DOHH2 (cell line): ENCODE data around the gene GRIA2.

Experiments used
- H3F3A ChIP-seq: fragments of 200-600 bp; sonication (generic), shearing (Covaris generic); 2 replicates; pipeline ENCODE4 v1.6.0; 2016; ENCODE audit warnings: antibody characterized with exemption, mild to moderate bottlenecking; ENCODE audit not compliant: control insufficient read depth, insufficient read depth
- H3K27ac ChIP-seq: fragments of 200-600 bp; sonication (generic); 2 replicates; pipeline ENCODE4 v1.5.1; 2014; ENCODE audit warnings: low read depth, mild to moderate bottlenecking, low read length, moderate library complexity
- H3K27me3 ChIP-seq: fragments of 200-600 bp; sonication (generic); 2 replicates; pipeline ENCODE4 v1.6.1; 2014; ENCODE audit warnings: mild to moderate bottlenecking, low read length, mixed read lengths; ENCODE audit not compliant: control insufficient read depth
- H3K36me3 ChIP-seq: fragments of 200-600 bp; sonication (generic); 2 replicates; pipeline ENCODE4 v1.6.1; 2014; ENCODE audit warnings: mild to moderate bottlenecking, low read length, moderate library complexity, mixed read lengths; ENCODE audit not compliant: control insufficient read depth
- H3K4me1 ChIP-seq: fragments of 200-600 bp; sonication (generic); 2 replicates; pipeline ENCODE4 v1.6.1; 2014; ENCODE audit warnings: mild to moderate bottlenecking, low read length, mixed read lengths; ENCODE audit not compliant: control insufficient read depth
- H3K4me2 ChIP-seq: fragments of 200-600 bp; sonication (generic); 2 replicates; pipeline ENCODE4 v1.6.0; 2014; ENCODE audit warnings: mild to moderate bottlenecking, low read length, moderate library complexity
- H3K4me3 ChIP-seq: fragments of 200-600 bp; sonication (generic); 2 replicates; pipeline ENCODE4 v1.5.1; 2014; ENCODE audit warnings: mild to moderate bottlenecking, low read length, mixed read lengths
- H3K79me2 ChIP-seq: fragments of 200-600 bp; sonication (generic); 2 replicates; pipeline ENCODE4 v1.6.1; 2014; ENCODE audit warnings: mild to moderate bottlenecking, low read length, mixed read lengths; ENCODE audit not compliant: control insufficient read depth
- H3K9me2 ChIP-seq: fragments of 200-600 bp; sonication (generic); replicated peaks from 2 replicates; pipeline ENCODE4 v1.6.1; 2014; ENCODE audit warnings: mild to moderate bottlenecking, low read length, mixed read lengths; ENCODE audit not compliant: control insufficient read depth
- H3K9me3 ChIP-seq: fragments of 200-600 bp; sonication (generic); 2 replicates; pipeline ENCODE4 v1.6.1; 2014; ENCODE audit warnings: antibody characterized with exemption, low read length, mixed read lengths; ENCODE audit not compliant: control insufficient read depth, insufficient read depth
- H4K20me1 ChIP-seq: fragments of 200-600 bp; sonication (generic); 2 replicates; pipeline ENCODE4 v1.6.0; 2014; ENCODE audit warnings: low read depth, mild to moderate bottlenecking, antibody characterized with exemption, low read length, moderate library complexity; ENCODE audit not compliant: control insufficient read depth, insufficient read depth
- EZH2phosphoT487 ChIP-seq: fragments of 200-600 bp; sonication (generic); IDR thresholded peaks from 2 replicates; pipeline ENCODE4 v1.6.1; 2017; ENCODE audit warnings: borderline replicate concordance, mild to moderate bottlenecking, antibody characterized with exemption, low read length, moderate library complexity, mixed read lengths
- TF ChIP-seq, protein P1 (sequence below): fragments of 200-600 bp; sonication (generic); IDR thresholded peaks from one replicate; pipeline ENCODE4 v1.5.1; 2014; ENCODE audit warnings: antibody characterized with exemption, mild to moderate bottlenecking, low read depth, low read length; ENCODE audit not compliant: poor library complexity, severe bottlenecking

GRIA2 gene

DNA sequence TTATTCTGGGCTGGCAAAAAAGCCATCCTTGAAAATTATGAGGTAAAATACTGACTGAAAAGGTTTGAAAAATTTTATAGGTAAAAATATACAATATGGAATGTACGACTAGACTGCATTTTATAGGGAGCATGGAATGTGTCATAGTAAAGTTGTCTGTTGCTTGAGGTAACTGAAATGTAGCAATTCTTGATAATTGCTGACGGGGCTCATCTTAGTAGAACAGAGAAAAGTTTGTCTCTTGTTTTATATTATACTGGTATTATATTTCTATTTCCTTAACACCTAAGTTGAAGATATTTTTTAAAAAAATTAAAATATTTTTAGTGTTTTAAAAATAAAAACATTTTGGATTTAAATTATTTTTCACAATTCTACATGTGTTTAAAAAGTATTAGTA lies 11.0 kb downstream of the GRIA2 start:
- no peak overlapping the region for H3K4me3 ChIP-seq
- no peaks in the 10 kb centered on the region for H4K20me1 ChIP-seq
- no peaks in the 10 kb centered on the region for H3K79me2 ChIP-seq
- H3K27me3 ChIP-seq = no peaks in the 10 kb centered on the region
- H3K36me3 ChIP-seq = no peaks in the 10 kb centered on the region
- no peak overlapping the region for H3K27ac ChIP-seq
- H3K9me2 ChIP-seq = no peaks in the 10 kb centered on the region
- no peaks in the 10 kb centered on the region for H3K4me1 ChIP-seq
- no peaks in the 10 kb centered on the region for H3K9me3 ChIP-seq
- TF ChIP-seq, protein P1, sequence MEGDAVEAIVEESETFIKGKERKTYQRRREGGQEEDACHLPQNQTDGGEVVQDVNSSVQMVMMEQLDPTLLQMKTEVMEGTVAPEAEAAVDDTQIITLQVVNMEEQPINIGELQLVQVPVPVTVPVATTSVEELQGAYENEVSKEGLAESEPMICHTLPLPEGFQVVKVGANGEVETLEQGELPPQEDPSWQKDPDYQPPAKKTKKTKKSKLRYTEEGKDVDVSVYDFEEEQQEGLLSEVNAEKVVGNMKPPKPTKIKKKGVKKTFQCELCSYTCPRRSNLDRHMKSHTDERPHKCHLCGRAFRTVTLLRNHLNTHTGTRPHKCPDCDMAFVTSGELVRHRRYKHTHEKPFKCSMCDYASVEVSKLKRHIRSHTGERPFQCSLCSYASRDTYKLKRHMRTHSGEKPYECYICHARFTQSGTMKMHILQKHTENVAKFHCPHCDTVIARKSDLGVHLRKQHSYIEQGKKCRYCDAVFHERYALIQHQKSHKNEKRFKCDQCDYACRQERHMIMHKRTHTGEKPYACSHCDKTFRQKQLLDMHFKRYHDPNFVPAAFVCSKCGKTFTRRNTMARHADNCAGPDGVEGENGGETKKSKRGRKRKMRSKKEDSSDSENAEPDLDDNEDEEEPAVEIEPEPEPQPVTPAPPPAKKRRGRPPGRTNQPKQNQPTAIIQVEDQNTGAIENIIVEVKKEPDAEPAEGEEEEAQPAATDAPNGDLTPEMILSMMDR = no peak
- no peak for TF ChIP-seq EZH2phosphoT487
- H3K4me2 ChIP-seq = no peak overlapping the region
- H3F3A ChIP-seq = no peaks in the 10 kb centered on the region

DNA sequence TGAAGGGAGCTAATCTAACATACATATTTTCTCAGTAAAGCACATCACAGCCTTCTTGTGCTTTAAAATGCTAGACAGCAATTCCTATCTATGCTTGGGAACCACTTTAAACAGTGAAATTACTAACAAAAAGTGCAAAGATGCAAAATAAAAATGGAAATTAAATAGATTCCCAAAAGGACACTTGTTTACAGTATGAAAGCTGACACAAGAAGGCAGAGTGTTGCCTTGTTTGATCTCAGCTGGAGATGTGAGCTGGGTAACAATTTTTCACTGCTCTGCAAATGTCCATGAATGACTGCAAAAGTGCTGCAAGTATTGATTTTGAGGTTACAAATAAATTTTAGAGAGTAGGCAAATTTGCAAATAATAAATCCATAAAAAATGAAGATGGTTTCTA lies 22.3 kb downstream of the GRIA2 start:
- H3K4me1 ChIP-seq = no peaks in the 10 kb centered on the region
- H3K9me2 ChIP-seq = no peaks in the 10 kb centered on the region
- no peak overlapping the region for H3K4me3 ChIP-seq
- H3K9me3 ChIP-seq = no peaks in the 10 kb centered on the region
- H3K27me3 ChIP-seq = no peaks in the 10 kb centered on the region
- H3K4me2 ChIP-seq = no peak overlapping the region
- no peaks in the 10 kb centered on the region for H3K79me2 ChIP-seq
- H3F3A ChIP-seq = no peaks in the 10 kb centered on the region
- H4K20me1 ChIP-seq = no peaks in the 10 kb centered on the region
- H3K36me3 ChIP-seq = no peaks in the 10 kb centered on the region
- H3K27ac ChIP-seq = no peak overlapping the region
- TF ChIP-seq, protein P1 = no peak
- no peak for TF ChIP-seq EZH2phosphoT487

DNA sequence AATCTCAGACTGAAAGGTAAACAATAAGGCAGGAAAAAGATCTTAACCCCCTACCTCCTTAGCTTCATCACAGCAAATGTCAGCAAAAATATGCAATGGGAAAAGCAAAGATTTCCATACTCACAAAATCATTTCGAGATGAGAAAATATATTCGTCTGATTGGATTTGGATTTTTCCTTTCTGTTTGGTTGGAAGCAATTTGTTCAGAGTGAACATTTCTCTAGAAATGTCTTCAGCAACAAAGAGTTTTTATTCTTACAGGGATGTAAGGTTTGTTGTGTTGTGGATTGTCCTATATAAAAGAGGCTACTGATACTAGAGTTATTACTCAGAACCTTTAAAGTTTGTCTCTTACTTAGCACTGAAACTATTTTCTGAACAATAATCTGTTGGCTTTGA lies 23.8 kb downstream of the GRIA2 start:
- TF ChIP-seq, protein P1 = no peak
- TF ChIP-seq EZH2phosphoT487 = no peak
- Histone ChIP-seq H3K79me2 (no peaks in the 10 kb centered on the region), H3K36me3 (no peaks in the 10 kb centered on the region), H3F3A (no peaks in the 10 kb centered on the region), H3K9me2 (no peaks in the 10 kb centered on the region), H3K9me3 (no peaks in the 10 kb centered on the region), H3K4me3 (no peak overlapping the region), H3K4me2 (no peak overlapping the region), H4K20me1 (no peaks in the 10 kb centered on the region), H3K27ac (no peak overlapping the region), H3K27me3 (no peaks in the 10 kb centered on the region), H3K4me1 (no peaks in the 10 kb centered on the region)

DNA sequence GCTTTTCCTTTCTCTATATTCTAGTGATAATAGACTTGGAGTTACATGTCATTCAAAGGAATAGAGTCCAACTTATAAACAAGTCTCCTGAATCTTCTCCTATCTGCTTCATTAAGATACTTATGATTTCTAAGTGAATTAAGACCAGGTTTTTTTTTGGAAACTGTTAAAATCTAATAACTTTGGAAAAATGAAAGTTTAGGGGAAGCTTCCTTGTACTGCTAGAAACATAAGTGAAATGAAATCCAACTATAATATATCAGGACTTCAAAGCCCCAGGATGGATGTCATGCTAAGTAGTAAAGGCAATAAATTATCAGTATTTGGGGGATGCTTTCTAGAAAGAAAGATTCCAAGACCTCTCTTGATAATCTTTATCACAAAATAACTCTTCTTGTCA lies 24.8 kb downstream of the GRIA2 start:
- no peaks in the 10 kb centered on the region for H3K9me3 ChIP-seq
- no peaks in the 10 kb centered on the region for H3K79me2 ChIP-seq
- H3K27me3 ChIP-seq = no peaks in the 10 kb centered on the region
- no peak overlapping the region for H3K4me3 ChIP-seq
- no peaks in the 10 kb centered on the region for H3K36me3 ChIP-seq
- H3K4me2 ChIP-seq = no peak overlapping the region
- H3K27ac ChIP-seq = no peak overlapping the region
- no peaks in the 10 kb centered on the region for H3K9me2 ChIP-seq
- H3K4me1 ChIP-seq = no peaks in the 10 kb centered on the region
- TF ChIP-seq, protein P1 = no peak
- no peak for TF ChIP-seq EZH2phosphoT487
- no peaks in the 10 kb centered on the region for H4K20me1 ChIP-seq
- no peaks in the 10 kb centered on the region for H3F3A ChIP-seq
